PFSK-1 (cell line): ENCODE results near the gene MYCT1.

Source experiments
- FOXP2 ChIP-seq: optimal IDR thresholded peaks from 2 replicates; pipeline ENCODE3; 2011; ENCODE audit warnings: borderline replicate concordance, control low read depth, inconsistent platforms; ENCODE audit not compliant: insufficient read depth; ENCODE audit errors: extremely low read length, extremely low read depth
- POLR2AphosphoS5 ChIP-seq: IDR thresholded peaks from 2 replicates; pipeline ENCODE4 v1.6.1; 2012; ENCODE audit warnings: low read depth, mild to moderate bottlenecking, control low read depth, low read length, moderate library complexity
- SIN3A ChIP-seq: IDR thresholded peaks from 2 replicates; pipeline ENCODE4 v1.6.1; 2012; ENCODE audit warnings: mild to moderate bottlenecking, low read length, moderate library complexity, borderline replicate concordance; ENCODE audit not compliant: insufficient read depth
- TAF1 ChIP-seq: IDR thresholded peaks from 2 replicates; pipeline ENCODE4 v1.6.1; 2012; ENCODE audit warnings: low read length, control low read depth, borderline replicate concordance; ENCODE audit not compliant: insufficient read depth
- TF ChIP-seq, protein P1 (sequence below), 2 experiments: IDR thresholded peaks; 2 replicates each; pipeline versions ENCODE4 v1.6.1 to v1.8.0; 2011 to 2012; ENCODE audit warnings: low read depth in 2 of 2, low read length in 2 of 2, control low read depth in 1 of 2, inconsistent platforms in 1 of 2, mild to moderate bottlenecking in 1 of 2, moderate library complexity in 1 of 2; ENCODE audit not compliant: insufficient read depth in 1 of 2

The MYCT1 gene

DNA sequence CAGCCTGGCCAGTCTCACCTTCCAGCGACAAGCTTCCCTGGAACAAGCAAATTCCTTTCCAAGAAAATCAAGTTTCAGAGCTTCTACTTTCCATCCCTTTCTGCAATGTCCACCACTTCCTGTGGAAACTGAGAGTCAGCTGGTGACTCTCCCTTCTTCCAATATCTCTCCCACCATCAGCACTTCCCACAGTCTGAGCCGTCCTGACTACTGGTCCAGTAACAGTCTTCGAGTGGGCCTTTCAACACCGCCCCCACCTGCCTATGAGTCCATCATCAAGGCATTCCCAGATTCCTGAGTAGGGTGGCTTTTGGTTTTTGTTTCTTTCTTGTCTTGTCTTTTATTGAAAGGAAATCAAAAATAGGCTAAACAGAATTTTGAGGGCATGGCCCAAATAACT lies 24.3 kb downstream of the MYCT1 start:
- TF ChIP-seq POLR2AphosphoS5 (no peak), TAF1 (no peak), SIN3A (no peak), FOXP2 (no peak)
- TF ChIP-seq, protein P1, sequence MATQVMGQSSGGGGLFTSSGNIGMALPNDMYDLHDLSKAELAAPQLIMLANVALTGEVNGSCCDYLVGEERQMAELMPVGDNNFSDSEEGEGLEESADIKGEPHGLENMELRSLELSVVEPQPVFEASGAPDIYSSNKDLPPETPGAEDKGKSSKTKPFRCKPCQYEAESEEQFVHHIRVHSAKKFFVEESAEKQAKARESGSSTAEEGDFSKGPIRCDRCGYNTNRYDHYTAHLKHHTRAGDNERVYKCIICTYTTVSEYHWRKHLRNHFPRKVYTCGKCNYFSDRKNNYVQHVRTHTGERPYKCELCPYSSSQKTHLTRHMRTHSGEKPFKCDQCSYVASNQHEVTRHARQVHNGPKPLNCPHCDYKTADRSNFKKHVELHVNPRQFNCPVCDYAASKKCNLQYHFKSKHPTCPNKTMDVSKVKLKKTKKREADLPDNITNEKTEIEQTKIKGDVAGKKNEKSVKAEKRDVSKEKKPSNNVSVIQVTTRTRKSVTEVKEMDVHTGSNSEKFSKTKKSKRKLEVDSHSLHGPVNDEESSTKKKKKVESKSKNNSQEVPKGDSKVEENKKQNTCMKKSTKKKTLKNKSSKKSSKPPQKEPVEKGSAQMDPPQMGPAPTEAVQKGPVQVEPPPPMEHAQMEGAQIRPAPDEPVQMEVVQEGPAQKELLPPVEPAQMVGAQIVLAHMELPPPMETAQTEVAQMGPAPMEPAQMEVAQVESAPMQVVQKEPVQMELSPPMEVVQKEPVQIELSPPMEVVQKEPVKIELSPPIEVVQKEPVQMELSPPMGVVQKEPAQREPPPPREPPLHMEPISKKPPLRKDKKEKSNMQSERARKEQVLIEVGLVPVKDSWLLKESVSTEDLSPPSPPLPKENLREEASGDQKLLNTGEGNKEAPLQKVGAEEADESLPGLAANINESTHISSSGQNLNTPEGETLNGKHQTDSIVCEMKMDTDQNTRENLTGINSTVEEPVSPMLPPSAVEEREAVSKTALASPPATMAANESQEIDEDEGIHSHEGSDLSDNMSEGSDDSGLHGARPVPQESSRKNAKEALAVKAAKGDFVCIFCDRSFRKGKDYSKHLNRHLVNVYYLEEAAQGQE (IDR thresholded peaks at IDR 0.05; ENCODE audit: insufficient read depth in 1 of 2, low read depth in 2 of 2, low read length in 2 of 2), result no peak

DNA sequence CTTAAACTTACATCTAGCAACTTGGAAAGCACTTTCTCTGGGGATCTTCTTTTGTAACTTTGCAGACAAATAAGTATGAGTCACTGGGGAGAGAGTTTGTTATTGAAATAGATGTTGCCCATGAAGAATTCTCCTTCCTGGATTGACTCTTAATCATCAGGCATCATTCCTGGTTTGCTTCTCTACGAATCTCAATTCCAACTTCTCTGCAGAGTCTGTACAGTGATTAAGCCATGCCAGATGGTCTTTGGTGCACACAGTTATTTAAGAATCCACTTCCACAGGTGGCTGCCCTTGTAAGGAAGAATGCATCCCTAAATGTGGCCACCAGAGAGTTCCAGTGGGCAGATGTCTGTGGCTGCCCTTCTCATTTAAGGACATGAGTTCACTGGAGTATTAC lies 25.7 kb downstream of the MYCT1 start:
- TF ChIP-seq SIN3A (no peak), TAF1 (no peak)

- TF ChIP-seq, protein P1 (IDR thresholded peaks at IDR 0.05; ENCODE audit: insufficient read depth in 1 of 2, low read depth in 2 of 2, low read length in 2 of 2), result no peak
- TF ChIP-seq TAF1 (no peak), FOXP2 (no peak), POLR2AphosphoS5 (no peak), SIN3A (no peak)
Observed at GRCh38 chr6:152726313-152726712, 28.6 kb downstream of the MYCT1 start.

DNA sequence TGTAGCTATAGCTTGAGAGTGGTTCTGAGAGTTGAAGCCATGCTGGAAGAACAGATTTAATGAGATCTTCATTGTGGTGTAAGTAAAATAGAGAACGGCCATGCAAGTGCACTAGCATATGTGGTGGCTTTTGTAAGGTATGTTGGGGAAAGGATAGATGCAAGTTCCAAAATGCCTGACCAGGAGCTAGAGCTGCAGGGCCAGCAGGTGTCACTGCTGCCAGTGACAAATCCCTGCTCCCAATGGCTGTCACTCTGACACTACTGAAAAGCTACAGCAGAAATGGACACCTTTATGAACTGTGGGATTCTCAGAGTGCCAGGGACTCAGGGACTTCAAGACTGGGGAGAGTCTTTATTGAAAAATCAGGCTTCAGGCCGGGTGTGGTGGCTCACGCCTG lies 29.8 kb downstream of the MYCT1 start:
- TF ChIP-seq, protein P1 (IDR thresholded peaks at IDR 0.05; ENCODE audit: insufficient read depth in 1 of 2, low read depth in 2 of 2, low read length in 2 of 2), result no peak
- no peak for TF ChIP-seq TAF1

DNA sequence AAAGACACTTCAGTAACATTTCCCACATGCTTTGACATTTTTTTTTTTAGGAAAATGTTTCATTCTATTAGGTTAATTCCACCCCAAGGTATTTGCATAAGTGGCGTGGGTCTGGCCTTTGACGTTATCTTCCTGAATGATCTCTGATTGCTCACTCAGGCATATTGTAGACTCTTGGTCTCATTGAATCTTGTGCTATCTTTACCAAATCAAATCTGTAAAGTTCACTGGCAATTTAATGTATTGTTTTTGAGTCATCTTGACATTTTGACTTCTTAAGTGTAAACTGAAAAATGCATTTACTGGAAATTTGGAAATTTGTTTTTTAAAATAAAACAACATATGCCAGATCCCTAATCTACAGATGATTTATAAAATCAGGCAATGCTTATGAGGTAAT lies 36.9 kb downstream of the MYCT1 start:
- TF ChIP-seq FOXP2 (no peak), SIN3A (no peak)

GRCh38 chr6:152736687-152737273 lies 39.1 kb downstream of the MYCT1 start:
- TF ChIP-seq SIN3A (no peak), TAF1 (no peak)
- TF ChIP-seq, protein P1 (IDR thresholded peaks at IDR 0.05; ENCODE audit: insufficient read depth in 1 of 2, low read depth in 2 of 2, low read length in 2 of 2), result no peak
